Measurements from ENCODE around the gene INPP4B. TPM values are rescaled to one million over a fixed set of nuclear protein-coding genes. Genes with fewer than 3 reads are reported as not detected.

INPP4B gene
- polyA plus RNA-seq, 1 of the 3 experiments (the other 2 are of a cell fraction) = 0.08 TPM

DNA sequence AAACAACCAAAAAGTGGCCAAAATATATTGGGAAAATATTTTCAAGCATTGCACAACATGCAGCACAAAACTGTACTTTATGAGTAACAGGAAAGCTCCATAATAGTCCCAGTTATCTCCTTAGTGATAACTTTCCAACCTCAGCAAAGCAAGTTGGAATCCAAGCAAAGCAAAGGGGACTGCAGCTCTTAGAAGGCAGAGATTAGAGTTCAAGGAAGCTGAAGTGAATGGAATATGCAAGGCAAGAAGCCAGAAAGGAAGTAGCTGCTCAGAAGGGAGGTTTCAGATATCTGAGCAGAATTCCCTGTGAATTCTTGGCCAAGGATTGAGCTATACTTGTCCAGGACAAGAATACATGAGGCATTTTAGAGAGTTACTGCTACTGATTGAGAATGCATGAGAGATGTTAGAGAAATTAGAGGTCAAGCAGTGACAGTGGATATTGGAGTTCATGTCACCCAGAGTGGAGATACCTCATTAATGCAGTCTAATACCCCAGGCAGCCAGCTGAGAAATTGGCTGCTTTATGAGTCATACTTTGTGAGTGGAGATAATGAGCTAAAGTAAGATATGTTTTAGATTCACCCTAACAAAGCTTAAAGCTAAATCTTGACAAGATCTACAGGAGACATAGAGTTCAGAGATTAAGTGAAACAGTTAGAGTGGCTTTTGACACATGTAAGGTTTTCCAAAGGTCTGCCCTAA, 102.8 kb downstream of the INPP4B start:
- Histone ChIP-seq H2AFZ (ENCODE audit: low read depth) (no peak overlapping the region), H3K4me3 (ENCODE audit: low read depth in 2 of 2, low read length in 1 of 2) (no peak overlapping the region), H3K27me3 (ENCODE audit: insufficient read depth) (no peaks in the 10 kb centered on the region), H3F3A (replicated peaks; ENCODE audit: insufficient read depth) (no peaks in the 10 kb centered on the region), H3K9ac (no peak overlapping the region), H3K36me3 (replicated peaks in 1 of 2; ENCODE audit: control insufficient read depth in 1 of 2, insufficient read depth in 2 of 2, low read length in 1 of 2) (no peaks in the 10 kb centered on the region), H3K9me3 (no peaks in the 10 kb centered on the region; the same call in 1 of the 2 replicates), H3K27ac (ENCODE audit: low read depth in 2 of 2, low read length in 1 of 2) (no peak overlapping the region), H3K9me2 (0 out of 2 replicates have a peak, but pooled peaks cover 3% of the 10 kb centered on the region), H3K4me2 (no peak overlapping the region), H4K20me1 (ENCODE audit: insufficient read depth) (no peaks in the 10 kb centered on the region), H3K79me2 (ENCODE audit: insufficient read depth) (no peaks in the 10 kb centered on the region; the same call in 1 of the 2 replicates), H3K4me1 (ENCODE audit: control insufficient read depth in 1 of 2, insufficient read depth in 2 of 2, low read depth in 1 of 2, low read length in 1 of 2) (no peaks in the 10 kb centered on the region; a peak in 1 of 4 replicates)
- POLR2A ChIA-PET = no interaction called here
- CTCF ChIA-PET = interaction anchor here (1.1 kb wide), 1 partner anchor 14 kb away, joined by 3 read pairs; no protein-coding TSS in a partner anchor
- TF ChIP-seq RAD21 (IDR thresholded peaks at IDR 0.05; ENCODE audit: low read length) (no peak), RCOR1 (IDR thresholded peaks at IDR 0.05; ENCODE audit: low read length) (no peak), CTCF (IDR thresholded peaks at IDR 0.05) (no peak)
- no peak for DNase-seq

DNA sequence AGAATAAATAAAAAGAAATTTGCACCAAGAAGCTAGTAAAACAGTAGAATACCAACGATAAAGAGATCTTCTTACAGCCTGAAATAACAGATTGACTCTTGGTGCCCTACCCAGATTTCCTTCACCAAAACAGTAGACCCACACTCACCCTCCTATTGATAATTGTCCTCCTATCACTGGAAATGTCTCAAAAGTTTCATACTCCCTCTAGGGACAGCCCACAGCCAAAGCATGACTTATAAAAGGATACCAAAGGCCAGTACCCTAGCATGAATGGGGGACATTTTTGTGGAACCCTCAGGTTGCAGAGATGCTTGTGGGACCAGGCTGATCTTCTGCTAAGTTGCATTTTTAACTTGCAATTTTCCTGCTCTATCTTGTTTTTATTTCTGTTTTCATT, 104.1 kb downstream of the INPP4B start:
- Histone ChIP-seq H3K4me3 (ENCODE audit: low read depth in 2 of 2, low read length in 1 of 2) (no peak overlapping the region), H3K36me3 (replicated peaks in 1 of 2; ENCODE audit: control insufficient read depth in 1 of 2, insufficient read depth in 2 of 2, low read length in 1 of 2) (no peaks in the 10 kb centered on the region), H3K9me2 (0 out of 2 replicates have a peak, but pooled peaks cover 3% of the 10 kb centered on the region), H2AFZ (ENCODE audit: low read depth) (no peak overlapping the region), H3F3A (replicated peaks; ENCODE audit: insufficient read depth) (no peaks in the 10 kb centered on the region), H3K4me1 (ENCODE audit: control insufficient read depth in 1 of 2, insufficient read depth in 2 of 2, low read depth in 1 of 2, low read length in 1 of 2) (no peaks in the 10 kb centered on the region; a peak in 1 of 4 replicates), H3K79me2 (ENCODE audit: insufficient read depth) (no peaks in the 10 kb centered on the region; the same call in 1 of the 2 replicates), H3K9me3 (no peaks in the 10 kb centered on the region), H3K27me3 (ENCODE audit: insufficient read depth) (no peaks in the 10 kb centered on the region), H3K27ac (ENCODE audit: low read depth in 2 of 2, low read length in 1 of 2) (no peak overlapping the region), H4K20me1 (ENCODE audit: insufficient read depth) (no peaks in the 10 kb centered on the region), H3K4me2 (no peak overlapping the region), H3K9ac (no peak overlapping the region)
- CTCF ChIA-PET = no interaction called here
- DNase-seq = no peak
- TF ChIP-seq SMC3 (IDR thresholded peaks at IDR 0.05; ENCODE audit: low read depth, low read length) = no peak
- no peak for TF ChIP-seq CHD2 (IDR thresholded peaks at IDR 0.05; ENCODE audit: low read length, partially characterized antibody)
- no peak for TF ChIP-seq RAD21 (IDR thresholded peaks at IDR 0.05; ENCODE audit: low read length)
- no peak for TF ChIP-seq FOSL2 (IDR thresholded peaks at IDR 0.05; ENCODE audit: borderline replicate concordance, low read depth)
- no peak for TF ChIP-seq SIN3A (IDR thresholded peaks at IDR 0.05; ENCODE audit: borderline replicate concordance, low read depth, low read length)
- TF ChIP-seq, protein P1, sequence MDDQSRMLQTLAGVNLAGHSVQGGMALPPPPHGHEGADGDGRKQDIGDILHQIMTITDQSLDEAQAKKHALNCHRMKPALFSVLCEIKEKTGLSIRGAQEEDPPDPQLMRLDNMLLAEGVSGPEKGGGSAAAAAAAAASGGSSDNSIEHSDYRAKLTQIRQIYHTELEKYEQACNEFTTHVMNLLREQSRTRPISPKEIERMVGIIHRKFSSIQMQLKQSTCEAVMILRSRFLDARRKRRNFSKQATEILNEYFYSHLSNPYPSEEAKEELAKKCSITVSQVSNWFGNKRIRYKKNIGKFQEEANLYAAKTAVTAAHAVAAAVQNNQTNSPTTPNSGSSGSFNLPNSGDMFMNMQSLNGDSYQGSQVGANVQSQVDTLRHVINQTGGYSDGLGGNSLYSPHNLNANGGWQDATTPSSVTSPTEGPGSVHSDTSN (IDR thresholded peaks at IDR 0.05) = no peak
- TF ChIP-seq RXRA (IDR thresholded peaks at IDR 0.05; ENCODE audit: borderline replicate concordance, low read depth) = no peak
- no peak for TF ChIP-seq GATA2 (CRISPR knock-in tag; IDR thresholded peaks at IDR 0.05)
- TF ChIP-seq USF1 (IDR thresholded peaks at IDR 0.05; ENCODE audit: borderline replicate concordance, low read depth) = no peak
- TF ChIP-seq RCOR1 (IDR thresholded peaks at IDR 0.05; ENCODE audit: low read length) = no peak
- TF ChIP-seq, protein P2, sequence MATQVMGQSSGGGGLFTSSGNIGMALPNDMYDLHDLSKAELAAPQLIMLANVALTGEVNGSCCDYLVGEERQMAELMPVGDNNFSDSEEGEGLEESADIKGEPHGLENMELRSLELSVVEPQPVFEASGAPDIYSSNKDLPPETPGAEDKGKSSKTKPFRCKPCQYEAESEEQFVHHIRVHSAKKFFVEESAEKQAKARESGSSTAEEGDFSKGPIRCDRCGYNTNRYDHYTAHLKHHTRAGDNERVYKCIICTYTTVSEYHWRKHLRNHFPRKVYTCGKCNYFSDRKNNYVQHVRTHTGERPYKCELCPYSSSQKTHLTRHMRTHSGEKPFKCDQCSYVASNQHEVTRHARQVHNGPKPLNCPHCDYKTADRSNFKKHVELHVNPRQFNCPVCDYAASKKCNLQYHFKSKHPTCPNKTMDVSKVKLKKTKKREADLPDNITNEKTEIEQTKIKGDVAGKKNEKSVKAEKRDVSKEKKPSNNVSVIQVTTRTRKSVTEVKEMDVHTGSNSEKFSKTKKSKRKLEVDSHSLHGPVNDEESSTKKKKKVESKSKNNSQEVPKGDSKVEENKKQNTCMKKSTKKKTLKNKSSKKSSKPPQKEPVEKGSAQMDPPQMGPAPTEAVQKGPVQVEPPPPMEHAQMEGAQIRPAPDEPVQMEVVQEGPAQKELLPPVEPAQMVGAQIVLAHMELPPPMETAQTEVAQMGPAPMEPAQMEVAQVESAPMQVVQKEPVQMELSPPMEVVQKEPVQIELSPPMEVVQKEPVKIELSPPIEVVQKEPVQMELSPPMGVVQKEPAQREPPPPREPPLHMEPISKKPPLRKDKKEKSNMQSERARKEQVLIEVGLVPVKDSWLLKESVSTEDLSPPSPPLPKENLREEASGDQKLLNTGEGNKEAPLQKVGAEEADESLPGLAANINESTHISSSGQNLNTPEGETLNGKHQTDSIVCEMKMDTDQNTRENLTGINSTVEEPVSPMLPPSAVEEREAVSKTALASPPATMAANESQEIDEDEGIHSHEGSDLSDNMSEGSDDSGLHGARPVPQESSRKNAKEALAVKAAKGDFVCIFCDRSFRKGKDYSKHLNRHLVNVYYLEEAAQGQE (IDR thresholded peaks at IDR 0.05; ENCODE audit: low read depth, low read length) = no peak
- TF ChIP-seq MAX (IDR thresholded peaks at IDR 0.05; ENCODE audit: low read depth) = no peak
- no peak for TF ChIP-seq YY1 (IDR thresholded peaks at IDR 0.05; ENCODE audit: low read depth)
- TF ChIP-seq JUND (IDR thresholded peaks at IDR 0.05) = no peak
- TF ChIP-seq TEAD4 (IDR thresholded peaks at IDR 0.05; ENCODE audit: borderline replicate concordance, insufficient read depth) = no peak
- TF ChIP-seq MXI1 (IDR thresholded peaks at IDR 0.05; ENCODE audit: low read depth, low read length) = no peak
- WGBS (ENCODE audit: low lambda C conversion rate) = 17% methylated on average over 1 of the region's 1 CpG
- POLR2A ChIA-PET = no interaction called here
